Thyroid gland (tissue), 4 donors: ENCODE results near the gene ANO9.

Source experiments
- CTCF ChIP-seq, 6 experiments: fragments of 200-600 bp in 3 of 6; fragments of 450-650 bp in 3 of 6; sonication (generic) in 3 of 6; IDR thresholded peaks; one replicate each; pipeline ENCODE4 v1.5.1; 2016 to 2019; ENCODE audit warnings: antibody characterized with exemption in 6 of 6, mild to moderate bottlenecking in 2 of 6, inconsistent platforms in 1 of 6, moderate library complexity in 1 of 6
- POLR2A ChIP-seq, 2 donors: fragments of 450-650 bp; IDR thresholded peaks; one replicate each; pipeline ENCODE4 v1.6.1; 2017; ENCODE audit warnings: antibody characterized with exemption in 2 of 2, mild to moderate bottlenecking in 2 of 2, moderate library complexity in 1 of 2

- TF ChIP-seq CTCF (IDR thresholded peaks at IDR 0.05) (no peak), POLR2A (IDR thresholded peaks at IDR 0.05) (no peak)
Observed at GRCh38 chr11:451738-452137, 9.9 kb upstream of the ANO9 start.
